ENCODE measurements around the gene CHMP1A. TPM values are rescaled to one million over a fixed set of nuclear protein-coding genes. Genes with fewer than 3 reads are reported as not detected.

CHMP1A gene
- total RNA-seq, 1 experiment from 2014 or later = 158 TPM

DNA sequence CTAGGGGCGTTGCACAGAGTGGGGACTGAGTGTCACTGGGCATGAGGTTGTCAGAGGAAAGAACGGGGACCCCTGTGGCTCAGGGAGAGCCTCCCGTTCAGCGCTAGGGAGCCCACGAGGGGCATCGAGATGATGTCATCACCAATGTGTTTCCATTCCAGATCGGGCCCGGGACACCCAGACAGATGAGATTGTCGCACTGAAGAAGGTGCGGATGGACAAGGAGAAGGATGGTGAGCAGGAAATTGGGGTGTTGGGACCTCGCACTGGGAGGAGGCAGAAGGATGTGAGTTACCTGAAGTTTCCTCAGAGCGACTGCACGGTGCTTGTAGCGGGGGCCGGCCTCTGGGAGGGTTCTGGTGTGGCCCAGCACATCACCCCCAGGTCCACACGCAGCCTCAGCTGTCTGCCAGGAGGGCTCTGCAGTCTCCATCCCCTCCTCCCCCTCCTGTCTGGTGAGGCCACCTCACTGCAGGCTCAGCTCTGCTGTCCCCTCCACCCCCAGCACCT is 32.9 kb upstream of the CHMP1A start:
- Histone ChIP-seq H3K4me3 (replicated peaks in 1 of 2; ENCODE audit: low read depth in 1 of 2, low read length in 2 of 2) (no peak overlapping the region), H3K9me3 (ENCODE audit: control insufficient read depth in 1 of 2, insufficient read depth in 1 of 2, low read depth in 1 of 2, low read length in 2 of 2) (no peaks in the 10 kb centered on the region; a peak in 1 of 4 replicates), H3K36me3 (ENCODE audit: control insufficient read depth in 1 of 2, insufficient read depth in 2 of 2, low read length in 2 of 2) (peaks cover 27 to 63% of the 10 kb centered on the region in 2 experiments; a peak in 3 of 4 replicates), H3K4me2 (ENCODE audit: low read length) (no peak overlapping the region), H4K20me1 (ENCODE audit: insufficient read depth) (no peaks in the 10 kb centered on the region), H3K79me2 (ENCODE audit: insufficient read depth, low read length) (peaks cover 30% of the 10 kb centered on the region), H3K9ac (ENCODE audit: low read length) (no peak overlapping the region), H3K27me3 (ENCODE audit: insufficient read depth, low read length) (no peaks in the 10 kb centered on the region), H3K27ac (ENCODE audit: low read depth, low read length) (no peak overlapping the region), H2AFZ (ENCODE audit: low read depth, low read length, poor library complexity, severe bottlenecking) (no peak overlapping the region), H3K4me1 (ENCODE audit: control insufficient read depth in 1 of 2, insufficient read depth in 2 of 2, low read length in 2 of 2) (peaks cover 9 to 20% of the 10 kb centered on the region in 2 experiments), H3K9me2 (ENCODE audit: insufficient read depth) (no peaks in the 10 kb centered on the region)
- ChIA-PET RAD21 (ENCODE audit: low non-redundant PET in 1 of 2, low total read pairs in 2 of 2, uncharacterized antibody in 2 of 2, unreplicated experiment in 2 of 2) (interaction anchor here in 1 of 2 experiments (0.7 kb wide), 1 partner anchor 232 kb away, joined by 3 read pairs; no protein-coding TSS in a partner anchor), CTCF (no interaction called here), POLR2A (no interaction called here)
- no TSS peak for BruUV-seq (replicated peaks)
- DNase-seq (ENCODE audit: low read depth, low spot score) (no peak), ATAC-seq (no peak)
- intact Hi-C loops (cut with micrococcal nuclease) = no loop called here
- TF ChIP-seq, protein P1, sequence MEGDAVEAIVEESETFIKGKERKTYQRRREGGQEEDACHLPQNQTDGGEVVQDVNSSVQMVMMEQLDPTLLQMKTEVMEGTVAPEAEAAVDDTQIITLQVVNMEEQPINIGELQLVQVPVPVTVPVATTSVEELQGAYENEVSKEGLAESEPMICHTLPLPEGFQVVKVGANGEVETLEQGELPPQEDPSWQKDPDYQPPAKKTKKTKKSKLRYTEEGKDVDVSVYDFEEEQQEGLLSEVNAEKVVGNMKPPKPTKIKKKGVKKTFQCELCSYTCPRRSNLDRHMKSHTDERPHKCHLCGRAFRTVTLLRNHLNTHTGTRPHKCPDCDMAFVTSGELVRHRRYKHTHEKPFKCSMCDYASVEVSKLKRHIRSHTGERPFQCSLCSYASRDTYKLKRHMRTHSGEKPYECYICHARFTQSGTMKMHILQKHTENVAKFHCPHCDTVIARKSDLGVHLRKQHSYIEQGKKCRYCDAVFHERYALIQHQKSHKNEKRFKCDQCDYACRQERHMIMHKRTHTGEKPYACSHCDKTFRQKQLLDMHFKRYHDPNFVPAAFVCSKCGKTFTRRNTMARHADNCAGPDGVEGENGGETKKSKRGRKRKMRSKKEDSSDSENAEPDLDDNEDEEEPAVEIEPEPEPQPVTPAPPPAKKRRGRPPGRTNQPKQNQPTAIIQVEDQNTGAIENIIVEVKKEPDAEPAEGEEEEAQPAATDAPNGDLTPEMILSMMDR (IDR thresholded peaks at IDR 0.05 in 2 of 3, conservative IDR thresholded peaks at IDR 0.05 in 1 of 3; ENCODE audit: borderline replicate concordance in 1 of 3, insufficient read depth in 1 of 3, low read depth in 2 of 3, low read length in 2 of 3) = no peak
- TF ChIP-seq SP1 (IDR thresholded peaks at IDR 0.05; ENCODE audit: low read depth) (no peak), CEBPB (IDR thresholded peaks at IDR 0.05; ENCODE audit: low read depth) (no peak), ELF1 (IDR thresholded peaks at IDR 0.05; ENCODE audit: borderline replicate concordance, low read depth) (no peak), POLR2AphosphoS5 (IDR thresholded peaks at IDR 0.05; ENCODE audit: low read depth, low read length) (no peak), POLR2A (IDR thresholded peaks at IDR 0.05; ENCODE audit: borderline replicate concordance, extremely low read depth, insufficient read depth, insufficient read length) (no peak), SIN3A (IDR thresholded peaks at IDR 0.05; ENCODE audit: low read depth) (no peak), FOSL1 (IDR thresholded peaks at IDR 0.05; ENCODE audit: low read depth) (no peak), REST (IDR thresholded peaks at IDR 0.05; ENCODE audit: low read depth) (no peak), YY1 (IDR thresholded peaks at IDR 0.05; ENCODE audit: extremely low read depth, insufficient replicate concordance, low read depth, low read length) (no peak), RAD21 (IDR thresholded peaks at IDR 0.05; ENCODE audit: low read depth) (no peak), EZH2 (IDR thresholded peaks at IDR 0.05) (no peak), SRF (IDR thresholded peaks at IDR 0.05; ENCODE audit: low read depth) (no peak), EZH2phosphoT487 (IDR thresholded peaks at IDR 0.05; ENCODE audit: borderline replicate concordance) (no peak), JUND (IDR thresholded peaks at IDR 0.05) (no peak), EGR1 (IDR thresholded peaks at IDR 0.05; ENCODE audit: low read depth) (no peak), TCF7L2 (IDR thresholded peaks at IDR 0.05; ENCODE audit: borderline replicate concordance, extremely low read depth, insufficient read depth, insufficient read length) (no peak)
- TF ChIP-seq, protein P2, sequence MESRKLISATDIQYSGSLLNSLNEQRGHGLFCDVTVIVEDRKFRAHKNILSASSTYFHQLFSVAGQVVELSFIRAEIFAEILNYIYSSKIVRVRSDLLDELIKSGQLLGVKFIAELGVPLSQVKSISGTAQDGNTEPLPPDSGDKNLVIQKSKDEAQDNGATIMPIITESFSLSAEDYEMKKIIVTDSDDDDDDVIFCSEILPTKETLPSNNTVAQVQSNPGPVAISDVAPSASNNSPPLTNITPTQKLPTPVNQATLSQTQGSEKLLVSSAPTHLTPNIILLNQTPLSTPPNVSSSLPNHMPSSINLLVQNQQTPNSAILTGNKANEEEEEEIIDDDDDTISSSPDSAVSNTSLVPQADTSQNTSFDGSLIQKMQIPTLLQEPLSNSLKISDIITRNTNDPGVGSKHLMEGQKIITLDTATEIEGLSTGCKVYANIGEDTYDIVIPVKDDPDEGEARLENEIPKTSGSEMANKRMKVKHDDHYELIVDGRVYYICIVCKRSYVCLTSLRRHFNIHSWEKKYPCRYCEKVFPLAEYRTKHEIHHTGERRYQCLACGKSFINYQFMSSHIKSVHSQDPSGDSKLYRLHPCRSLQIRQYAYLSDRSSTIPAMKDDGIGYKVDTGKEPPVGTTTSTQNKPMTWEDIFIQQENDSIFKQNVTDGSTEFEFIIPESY (IDR thresholded peaks at IDR 0.05; ENCODE audit: extremely low read depth, insufficient replicate concordance, low read length) = no peak
- TF ChIP-seq, protein P3, sequence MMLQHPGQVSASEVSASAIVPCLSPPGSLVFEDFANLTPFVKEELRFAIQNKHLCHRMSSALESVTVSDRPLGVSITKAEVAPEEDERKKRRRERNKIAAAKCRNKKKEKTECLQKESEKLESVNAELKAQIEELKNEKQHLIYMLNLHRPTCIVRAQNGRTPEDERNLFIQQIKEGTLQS (IDR thresholded peaks at IDR 0.05) = no peak
- TF ChIP-seq, protein P4, sequence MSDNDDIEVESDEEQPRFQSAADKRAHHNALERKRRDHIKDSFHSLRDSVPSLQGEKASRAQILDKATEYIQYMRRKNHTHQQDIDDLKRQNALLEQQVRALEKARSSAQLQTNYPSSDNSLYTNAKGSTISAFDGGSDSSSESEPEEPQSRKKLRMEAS (IDR thresholded peaks at IDR 0.05) = no peak

Data from HCT116 (cell line).